ENCODE results near the gene CX3CR1. TPM values are rescaled to one million over a fixed set of nuclear protein-coding genes. Genes with fewer than 3 reads are reported as not detected.

The CX3CR1 gene
- total and polyA plus RNA-seq, 9 of the 15 experiments (the other 6 are each of a cell fraction or from before 2014, with no cell fraction given): 0.03 to 0.21 TPM; not detected in 7

GRCh38 chr3:39278616-39278935 lies 1.3 kb downstream of the CX3CR1 start (continued):
- no peak for TF ChIP-seq ARID4B (CRISPR knock-in tag; IDR thresholded peaks at IDR 0.05)
- no peak for TF ChIP-seq RBM15 (IDR thresholded peaks at IDR 0.05; ENCODE audit: insufficient read depth, low read length)
- TF ChIP-seq PTTG1 (tag; IDR thresholded peaks at IDR 0.05; ENCODE audit: low read depth): no peak
- TF ChIP-seq GABPB1 (CRISPR knock-in tag; IDR thresholded peaks at IDR 0.05): no peak
- no peak for TF ChIP-seq SRSF3 (IDR thresholded peaks at IDR 0.05; ENCODE audit: insufficient read depth, low read length)
- no peak for TF ChIP-seq STAT5B (CRISPR knock-in tag; IDR thresholded peaks at IDR 0.05)
